Thymus (tissue), 11 donors: ENCODE measurements around the gene TRMT11. TPM values are rescaled to one million over a fixed set of nuclear protein-coding genes. Genes with fewer than 3 reads are reported as not detected.
"Not testable (repeated sequence)": the region's sequence is repeated elsewhere in the genome, so short reads cannot be mapped to it uniquely, and the experiment has no call there.

ENCODE experiments used
- DNase-seq, 9 donors: peaks; one replicate each; pipeline ENCODE4 v3.0.0-alpha.2; 2013; ENCODE audit warnings: low spot score in 9 of 9, low read depth in 6 of 9, missing footprints in 1 of 9
- H3K27ac ChIP-seq, 2 donors: one replicate each; pipeline ENCODE4 v1.5.1; 2013; ENCODE audit warnings: control low read depth in 1 of 2, low read depth in 1 of 2, low read length in 1 of 2, mild to moderate bottlenecking in 1 of 2, moderate library complexity in 1 of 2
- H3K27me3 ChIP-seq, 2 donors: one replicate each; pipeline ENCODE4 v1.5.1; 2013; ENCODE audit warnings: low read length in 1 of 2; ENCODE audit not compliant: control insufficient read depth in 2 of 2, insufficient read depth in 1 of 2
- H3K36me3 ChIP-seq, 2 donors: one replicate each; pipeline ENCODE4 v1.5.1; 2013; ENCODE audit warnings: low read length in 1 of 2, mild to moderate bottlenecking in 1 of 2, moderate library complexity in 1 of 2; ENCODE audit not compliant: control insufficient read depth in 2 of 2, insufficient read depth in 2 of 2
- H3K4me1 ChIP-seq, 2 donors: one replicate each; pipeline ENCODE4 v1.5.1; 2013; ENCODE audit warnings: low read length in 2 of 2; ENCODE audit not compliant: control insufficient read depth in 2 of 2, insufficient read depth in 2 of 2
- H3K4me3 ChIP-seq, 2 donors: one replicate each; pipeline ENCODE4 v1.5.1; 2013; ENCODE audit warnings: low read length in 2 of 2, control low read depth in 1 of 2, mild to moderate bottlenecking in 1 of 2
- H3K9me3 ChIP-seq, 2 donors: one replicate each; pipeline ENCODE4 v1.5.1; 2013; ENCODE audit warnings: low read length in 1 of 2, mild to moderate bottlenecking in 1 of 2; ENCODE audit not compliant: control insufficient read depth in 2 of 2, insufficient read depth in 1 of 2
- WGBS: extraction: QIAGEN DNeasy Blood & Tissue Kit; methylation state at CpG from one replicate; pipeline ENCODE4 v1.1.7; 2013; 5-methylcytosine and 5-hydroxymethylcytosine counted together
- polyA plus RNA-seq: library from polyadenylated mRNA; stranded (reverse); fragments of 200-250 nt; gene quantifications from one replicate; pipeline ENCODE4 v1.2.3, GENCODE V29; 2013
- total RNA-seq: library from RNA; stranded (reverse); fragments of 120-200 nt; gene quantifications from one replicate; pipeline ENCODE4 v1.2.4, GENCODE V29; 2013
- donor health status: healthy.

Gene TRMT11
- total and polyA plus RNA-seq, 2 donors = 21.0 to 27.3 TPM

GRCh38 chr6:125944896-125945295 is 41.4 kb upstream of the TRMT11 start:
- Histone ChIP-seq H3K4me3 (no peak overlapping the region), H3K9me3 (no peaks in the 10 kb centered on the region), H3K27ac (no peak overlapping the region), H3K27me3 (no peaks in the 10 kb centered on the region), H3K4me1 (no peaks in the 10 kb centered on the region), H3K36me3 (no peaks in the 10 kb centered on the region)
- 61% methylated on average over 1 of the region's 1 CpG for WGBS
- no peak for DNase-seq

DNA sequence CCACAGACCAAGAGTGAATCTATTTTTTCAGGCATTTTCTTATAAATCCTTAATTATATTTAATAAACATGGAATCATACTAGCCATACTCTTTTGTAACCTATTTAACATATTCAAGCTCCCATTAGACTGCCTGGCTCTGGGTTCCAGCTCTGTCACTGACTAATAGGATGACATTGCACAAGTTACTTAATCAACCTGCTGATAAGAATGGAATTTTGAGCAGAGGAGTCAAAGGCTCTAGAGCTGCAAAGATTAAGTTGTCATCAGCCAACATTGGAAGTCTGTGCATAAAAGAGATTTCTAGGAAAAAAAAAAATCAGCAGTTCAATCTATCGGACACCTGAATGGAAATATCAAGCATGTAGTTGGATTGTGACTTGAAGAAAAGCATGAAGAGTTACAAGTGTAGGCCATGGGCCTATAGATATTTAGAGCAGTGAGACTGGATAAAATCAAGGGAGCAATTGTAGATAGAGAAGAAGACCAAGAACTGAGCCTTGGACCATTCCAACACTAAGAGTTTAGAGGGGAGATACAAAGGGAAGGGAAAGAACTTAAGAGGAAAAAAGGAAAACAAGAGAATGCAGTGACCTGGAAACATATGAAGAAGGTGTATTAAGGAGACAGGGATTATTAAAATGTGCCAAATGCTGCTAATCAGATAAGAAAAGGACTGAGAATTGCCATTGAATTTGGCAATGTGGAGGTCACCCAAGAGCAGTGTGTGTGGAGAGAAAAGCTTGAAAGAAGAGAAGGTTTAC is 40.8 kb upstream of the TRMT11 start:
- Histone ChIP-seq H3K4me3 (no peak overlapping the region), H3K36me3 (no peaks in the 10 kb centered on the region), H3K27ac (peak overlapping the region; percentile 18 to 53), H3K9me3 (no peaks in the 10 kb centered on the region), H3K27me3 (no peaks in the 10 kb centered on the region), H3K4me1 (no peaks in the 10 kb centered on the region)
- 94% methylated on average over 1 of the region's 1 CpG for WGBS
- DNase-seq = no peak

DNA sequence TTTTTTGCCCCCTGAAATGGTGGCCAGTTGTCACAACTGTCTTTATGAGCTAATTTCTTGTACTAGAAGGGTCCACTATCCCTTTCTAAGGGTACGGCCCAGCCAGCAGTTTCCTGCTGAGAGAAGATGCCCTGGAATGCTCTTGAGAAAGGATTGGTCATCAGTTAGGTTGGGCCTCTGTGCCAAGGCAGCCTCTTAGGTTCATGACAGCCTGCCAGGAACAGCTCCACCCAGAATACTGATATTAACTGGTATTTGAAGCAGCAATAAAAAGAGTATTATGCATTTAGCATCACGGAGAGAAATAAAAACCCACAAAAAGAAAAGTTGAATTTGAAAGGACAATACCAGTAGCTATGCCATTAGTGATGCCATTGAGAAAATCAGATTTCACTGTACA is 38.7 kb upstream of the TRMT11 start:
- Histone ChIP-seq H3K27me3 (no peaks in the 10 kb centered on the region), H3K36me3 (no peaks in the 10 kb centered on the region), H3K9me3 (no peaks in the 10 kb centered on the region), H3K27ac (no peak overlapping the region), H3K4me1 (no peaks in the 10 kb centered on the region), H3K4me3 (no peak overlapping the region)
- DNase-seq = no peak
- 96% methylated on average over 2 of the region's 2 CpGs for WGBS

DNA sequence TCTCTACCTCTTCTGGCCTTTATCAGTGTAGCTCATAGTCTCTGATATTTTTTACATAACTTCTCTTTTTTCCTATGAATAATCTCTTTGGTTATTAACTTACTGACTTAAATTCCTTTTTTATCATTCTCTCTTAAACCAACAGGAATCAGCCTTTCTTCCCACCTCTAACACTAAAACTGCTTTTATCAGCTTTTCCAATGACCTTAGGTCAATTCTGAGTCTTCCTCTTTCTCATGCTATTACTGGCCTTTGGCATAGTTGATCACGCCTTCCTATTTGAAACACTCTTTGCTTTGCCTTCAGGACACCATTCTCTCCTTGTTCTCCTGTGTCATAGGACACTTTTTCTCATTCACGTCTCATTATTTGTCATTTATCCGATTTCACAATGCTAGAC is 37.9 kb upstream of the TRMT11 start:
- no peaks in the 10 kb centered on the region for H3K4me1 ChIP-seq
- H3K4me3 ChIP-seq = no peak overlapping the region
- no peak for DNase-seq
- no peaks in the 10 kb centered on the region for H3K9me3 ChIP-seq
- no peaks in the 10 kb centered on the region for H3K27me3 ChIP-seq
- no peaks in the 10 kb centered on the region for H3K36me3 ChIP-seq
- 97% methylated on average over 3 of the region's 3 CpGs for WGBS
- no peak overlapping the region for H3K27ac ChIP-seq

DNA sequence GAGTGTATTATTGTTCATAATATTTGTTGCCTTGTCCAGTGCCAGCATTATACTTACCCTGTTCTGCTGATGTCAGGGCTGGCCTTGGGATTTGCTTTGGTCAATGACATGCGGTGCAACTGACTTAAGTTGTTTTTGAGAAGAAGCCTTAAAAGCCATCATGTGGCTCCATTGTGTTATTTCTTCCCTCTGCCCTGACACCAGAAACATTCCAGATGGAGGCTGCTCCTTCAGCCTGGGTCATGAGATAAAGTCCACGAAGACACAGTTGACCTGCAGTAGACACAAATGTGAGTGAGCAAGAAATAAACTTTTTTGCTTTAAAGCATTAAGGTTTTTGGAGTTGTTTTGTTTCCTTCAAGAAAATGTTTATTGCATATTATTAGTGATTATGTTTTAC is 37.3 kb upstream of the TRMT11 start:
- WGBS = 95% methylated on average over 2 of the region's 2 CpGs
- Histone ChIP-seq H3K36me3 (no peaks in the 10 kb centered on the region), H3K27me3 (no peaks in the 10 kb centered on the region), H3K9me3 (no peaks in the 10 kb centered on the region), H3K4me1 (no peaks in the 10 kb centered on the region), H3K27ac (no peak overlapping the region), H3K4me3 (no peak overlapping the region)
- DNase-seq = no peak

GRCh38 chr6:125950293-125950692 is 36.0 kb upstream of the TRMT11 start:
- 97% methylated on average over 6 of the region's 6 CpGs for WGBS
- no peak for DNase-seq
- H3K27ac ChIP-seq = no peak overlapping the region

DNA sequence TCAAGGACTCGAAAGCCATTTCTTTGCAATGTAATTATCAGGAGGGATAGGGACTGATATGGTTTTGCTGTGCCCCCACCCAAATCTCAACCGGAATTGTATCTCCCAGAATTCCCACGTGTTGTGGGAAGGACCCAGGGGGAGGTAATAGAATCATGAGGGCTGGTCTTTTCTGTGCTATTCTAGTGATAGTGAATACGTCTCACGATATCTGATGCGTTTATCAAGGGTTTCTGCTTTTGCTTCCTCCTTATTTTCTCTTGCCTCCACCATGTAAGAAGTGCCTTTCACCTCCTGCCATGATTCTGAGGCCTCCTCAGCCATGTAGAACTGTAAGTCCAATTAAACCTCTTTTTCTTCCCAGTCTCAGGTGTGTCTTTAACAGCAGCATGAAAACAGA is 35.6 kb upstream of the TRMT11 start:
- not testable (repeated sequence) for DNase-seq, H3K4me1 ChIP-seq, H3K27me3 ChIP-seq

More at GRCh38 chr6:125950293-125950692, 36.0 kb upstream of the TRMT11 start:
- Histone ChIP-seq H3K4me1 (no peaks in the 10 kb centered on the region), H3K9me3 (no peaks in the 10 kb centered on the region), H3K4me3 (no peak overlapping the region), H3K36me3 (no peaks in the 10 kb centered on the region), H3K27me3 (no peaks in the 10 kb centered on the region)

DNA sequence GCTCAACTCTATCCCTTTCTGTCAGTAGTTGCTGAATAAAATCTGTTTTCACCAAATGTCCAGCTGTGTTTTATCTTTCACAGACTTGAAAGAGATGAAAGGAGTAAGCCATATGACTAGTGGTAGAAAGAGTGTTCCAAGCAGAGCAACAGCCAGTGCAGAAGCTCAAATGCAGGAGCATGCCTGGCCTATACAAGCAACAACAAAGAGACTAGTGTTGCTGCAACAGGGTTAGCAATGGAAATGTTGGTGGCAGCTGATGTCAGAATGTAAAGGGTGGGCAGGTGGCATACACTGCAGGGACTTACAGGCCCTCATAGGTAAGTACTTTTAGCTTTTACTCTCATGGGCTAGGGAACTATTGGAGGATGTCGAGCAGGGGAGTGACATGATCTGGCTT is 35.0 kb upstream of the TRMT11 start:
- no peaks in the 10 kb centered on the region for H3K9me3 ChIP-seq
- DNase-seq = no peak
- H3K27ac ChIP-seq = no peak overlapping the region
- WGBS = 96% methylated on average over 1 of the region's 1 CpG
- no peaks in the 10 kb centered on the region for H3K36me3 ChIP-seq
- no peak overlapping the region for H3K4me3 ChIP-seq
- no peaks in the 10 kb centered on the region for H3K27me3 ChIP-seq
- peaks cover 0 to 4% of the 10 kb centered on the region in 2 donors for H3K4me1 ChIP-seq

More for the DNA sequence above, 35.6 kb upstream of the TRMT11 start:
- H3K27ac ChIP-seq, H3K36me3 ChIP-seq, H3K4me3 ChIP-seq, H3K9me3 ChIP-seq: not testable (repeated sequence)
- 94% methylated on average over 6 of the region's 6 CpGs for WGBS

DNA sequence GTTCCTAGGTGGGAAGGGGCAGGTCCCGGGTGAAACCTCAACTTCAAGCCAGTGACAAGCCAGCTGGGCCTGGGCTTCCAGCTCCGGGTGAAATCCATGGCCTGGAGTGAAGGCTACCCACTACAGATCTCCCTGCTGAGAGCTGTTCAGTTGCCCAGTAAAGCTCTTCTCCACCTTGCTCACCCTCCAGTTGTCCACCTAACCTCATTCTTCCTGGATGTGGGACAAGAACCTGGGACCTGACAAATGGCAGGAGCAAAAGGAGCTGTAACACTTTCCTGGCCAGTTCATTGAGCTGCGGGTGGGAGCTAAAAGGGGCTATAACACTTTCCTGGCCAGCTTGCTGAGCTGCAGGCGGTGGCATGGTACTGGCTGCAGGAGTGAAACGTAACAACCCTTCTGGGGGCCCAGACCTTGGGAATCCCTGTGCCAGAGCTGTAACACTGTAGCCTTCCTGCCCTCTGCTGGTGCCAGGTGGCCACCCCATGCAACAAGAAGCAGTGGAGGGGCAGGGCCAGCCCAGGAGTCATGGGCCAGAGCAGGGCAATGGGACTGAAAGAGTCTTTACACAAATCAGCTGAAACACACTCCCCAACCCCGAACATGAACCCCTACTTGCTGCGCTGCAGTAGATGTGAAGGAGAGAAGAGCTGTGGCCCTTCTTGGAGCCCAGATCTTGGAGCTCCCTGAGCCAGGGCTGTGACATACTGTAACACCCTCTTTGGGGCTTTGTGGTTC is 33.4 kb upstream of the TRMT11 start:
- Histone ChIP-seq H3K27ac (no peak overlapping the region), H3K9me3 (no peaks in the 10 kb centered on the region), H3K27me3 (no peaks in the 10 kb centered on the region), H3K4me1 (peaks cover 5 to 8% of the 10 kb centered on the region in 2 donors), H3K4me3 (no peak overlapping the region), H3K36me3 (no peaks in the 10 kb centered on the region)
- DNase-seq = no peak
- WGBS = 93% methylated on average over 7 of the region's 7 CpGs
